ENCODE results near the gene AMN1. TPM values are rescaled to one million over a fixed set of nuclear protein-coding genes. Genes with fewer than 3 reads are reported as not detected.

Gene AMN1
- polyA plus RNA-seq, 1 donor (not counting 4 experiments of a cell fraction or from before 2014, with no cell fraction given) = 11.3 TPM

DNA sequence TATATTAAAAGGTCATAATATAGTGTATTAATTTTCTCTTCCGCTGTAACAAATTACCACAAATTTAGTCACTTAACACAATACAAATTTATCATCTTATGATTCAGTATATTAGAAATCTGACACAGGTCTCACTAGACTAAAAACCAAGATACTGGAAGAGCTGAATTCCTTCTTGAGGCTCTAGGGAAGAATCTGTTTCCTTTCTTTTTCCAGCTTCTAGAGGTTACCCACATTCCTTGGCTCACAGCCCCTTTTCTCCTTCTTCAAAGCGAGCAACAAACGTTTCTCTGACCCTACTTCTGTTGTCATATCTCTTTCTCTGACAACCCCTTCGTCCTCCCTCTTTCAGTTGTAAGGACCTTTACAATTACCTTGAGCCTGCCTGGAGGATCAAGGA lies 43.4 kb upstream of the AMN1 start:
- Histone ChIP-seq H2AFZ (ENCODE audit: control insufficient read depth, low read length) (no peak overlapping the region), H3K9me1 (ENCODE audit: control insufficient read depth, extremely low read depth, insufficient read depth, low read length) (no peaks in the 10 kb centered on the region), H4K20me1 (ENCODE audit: control insufficient read depth, extremely low read depth, insufficient read depth, low read length) (no peaks in the 10 kb centered on the region), H3K4me3 (ENCODE audit: control insufficient read depth in 2 of 3, extremely low read depth in 1 of 3, insufficient read depth in 2 of 3, low read depth in 1 of 3, low read length in 3 of 3) (no peak overlapping the region), H3K27ac (ENCODE audit: control insufficient read depth, insufficient read depth, low read length) (no peak overlapping the region), H3K79me2 (ENCODE audit: control insufficient read depth, insufficient read depth, low read length) (no peaks in the 10 kb centered on the region), H3K36me3 (ENCODE audit: control insufficient read depth in 2 of 2, extremely low read depth in 1 of 2, insufficient read depth in 2 of 2, low read length in 2 of 2) (no peaks in the 10 kb centered on the region), H3K4me1 (ENCODE audit: control insufficient read depth, extremely low read depth, insufficient read depth, low read length) (no peaks in the 10 kb centered on the region), H3K9me3 (ENCODE audit: control insufficient read depth, low read depth, low read length) (no peaks in the 10 kb centered on the region), H3K27me3 (ENCODE audit: control insufficient read depth, extremely low read depth, insufficient read depth, low read length) (no peaks in the 10 kb centered on the region), H3K4me2 (ENCODE audit: control insufficient read depth, extremely low read depth, insufficient read depth, low read depth, low read length) (no peak overlapping the region), H3K9ac (ENCODE audit: control insufficient read depth, extremely low read depth, insufficient read depth, low read length) (no peak overlapping the region)
- TF ChIP-seq EZH2 (IDR thresholded peaks at IDR 0.05; ENCODE audit: low read length) (no peak), CTCF (optimal IDR thresholded peaks at IDR 0.05 in 1 of 3, IDR thresholded peaks at IDR 0.05 in 1 of 3, conservative IDR thresholded peaks at IDR 0.05 in 1 of 3; ENCODE audit: extremely low read depth in 1 of 3, insufficient read depth in 2 of 3, low read length in 3 of 3) (no peak)
- DNase-seq (ENCODE audit: low read depth, low spot score) (no peak), FAIRE-seq (no peak)
- dilution Hi-C loops (cut with MboI; ENCODE audit: extremely low pct_ligation_motif_present, low sequenced_read_pairs) = no loop called here

DNA sequence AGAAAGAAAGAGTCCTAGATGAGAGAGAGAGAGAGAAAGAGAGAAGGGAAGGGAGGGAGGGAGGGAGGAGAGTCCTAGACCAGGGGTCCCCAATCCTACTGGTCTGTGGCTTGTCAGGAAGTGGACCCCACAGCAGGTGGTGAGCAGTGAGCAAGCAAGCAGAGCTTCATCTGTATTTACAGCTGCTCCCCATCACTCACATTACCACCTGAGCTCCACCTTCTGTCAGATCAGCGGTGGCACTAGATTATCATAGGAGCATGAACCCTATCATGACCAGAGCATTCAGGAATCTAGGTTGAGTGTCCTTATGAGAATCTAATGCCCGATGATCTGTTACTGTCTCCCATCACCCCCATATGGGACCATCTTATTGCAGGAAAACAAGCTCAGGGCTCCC lies 39.2 kb upstream of the AMN1 start:
- Histone ChIP-seq H3K27ac (ENCODE audit: control insufficient read depth, insufficient read depth, low read length) (no peak overlapping the region), H3K4me2 (ENCODE audit: control insufficient read depth, extremely low read depth, insufficient read depth, low read depth, low read length) (no peak overlapping the region), H3K27me3 (ENCODE audit: control insufficient read depth, extremely low read depth, insufficient read depth, low read length) (no peaks in the 10 kb centered on the region), H3K9ac (ENCODE audit: control insufficient read depth, extremely low read depth, insufficient read depth, low read length) (no peak overlapping the region), H4K20me1 (ENCODE audit: control insufficient read depth, extremely low read depth, insufficient read depth, low read length) (no peaks in the 10 kb centered on the region), H3K9me1 (ENCODE audit: control insufficient read depth, extremely low read depth, insufficient read depth, low read length) (no peaks in the 10 kb centered on the region), H3K4me3 (ENCODE audit: control insufficient read depth in 2 of 3, extremely low read depth in 1 of 3, insufficient read depth in 2 of 3, low read depth in 1 of 3, low read length in 3 of 3) (no peak overlapping the region), H3K36me3 (ENCODE audit: control insufficient read depth in 2 of 2, extremely low read depth in 1 of 2, insufficient read depth in 2 of 2, low read length in 2 of 2) (no peaks in the 10 kb centered on the region), H3K79me2 (ENCODE audit: control insufficient read depth, insufficient read depth, low read length) (no peaks in the 10 kb centered on the region), H3K4me1 (ENCODE audit: control insufficient read depth, extremely low read depth, insufficient read depth, low read length) (no peaks in the 10 kb centered on the region), H3K9me3 (ENCODE audit: control insufficient read depth, low read depth, low read length) (no peaks in the 10 kb centered on the region), H2AFZ (ENCODE audit: control insufficient read depth, low read length) (no peak overlapping the region)
- no peak for DNase-seq (ENCODE audit: low read depth, low spot score)
- FAIRE-seq = no peak
- TF ChIP-seq CTCF (optimal IDR thresholded peaks at IDR 0.05 in 1 of 3, IDR thresholded peaks at IDR 0.05 in 1 of 3, conservative IDR thresholded peaks at IDR 0.05 in 1 of 3; ENCODE audit: extremely low read depth in 1 of 3, insufficient read depth in 2 of 3, low read length in 3 of 3) (no peak), EZH2 (IDR thresholded peaks at IDR 0.05; ENCODE audit: low read length) (no peak)
- dilution Hi-C loops (cut with MboI; ENCODE audit: extremely low pct_ligation_motif_present, low sequenced_read_pairs) = no loop called here

All from keratinocyte (primary cell).